Measurements from ENCODE around the gene FGG. TPM values are rescaled to one million over a fixed set of nuclear protein-coding genes. Genes with fewer than 3 reads are reported as not detected.

Gene FGG
- total and polyA plus RNA-seq, 2 of the 13 experiments (the other 11 are each of a cell fraction or from before 2014, with no cell fraction given) = 1,037 to 2,423 TPM

- TF ChIP-seq ZNF749 (CRISPR knock-in tag; IDR thresholded peaks at IDR 0.05; ENCODE audit: borderline replicate concordance) (no peak), ZNF619 (CRISPR knock-in tag; IDR thresholded peaks at IDR 0.05) (no peak), SAP130 (CRISPR knock-in tag; IDR thresholded peaks at IDR 0.05; ENCODE audit: low read depth) (peak; percentile 87), ZNF503 (CRISPR knock-in tag; IDR thresholded peaks at IDR 0.05) (peak; percentile 76), SYNCRIP (IDR thresholded peaks at IDR 0.05; ENCODE audit: insufficient read depth, low read depth, low read length) (no peak), ZNF362 (CRISPR knock-in tag; IDR thresholded peaks at IDR 0.05; ENCODE audit: borderline replicate concordance) (peak; percentile 67; the same call in 1 of the 2 replicates), ZBED4 (CRISPR knock-in tag; IDR thresholded peaks at IDR 0.05; ENCODE audit: borderline replicate concordance) (no peak), KAT8 (CRISPR knock-in tag; IDR thresholded peaks at IDR 0.05) (peak; percentile 74), NR0B2 (CRISPR knock-in tag; IDR thresholded peaks at IDR 0.05) (no peak), SOX13 (IDR thresholded peaks at IDR 0.05) (peak; percentile 62; the same call in 1 of the 2 replicates), SOX13 (CRISPR knock-in tag; conservative IDR thresholded peaks at IDR 0.05 in 1 of 2, IDR thresholded peaks at IDR 0.05 in 1 of 2) (peak in 1 of 2 experiments; percentile 95; a peak in 2 of 4 replicates), LRRFIP1 (CRISPR knock-in tag; conservative IDR thresholded peaks at IDR 0.05) (no peak), ZNF746 (CRISPR knock-in tag; IDR thresholded peaks at IDR 0.05) (peak; percentile 46; the same call in 1 of the 2 replicates), CREB1 (IDR thresholded peaks at IDR 0.05) (no peak), CREB1 (CRISPR knock-in tag; IDR thresholded peaks at IDR 0.05) (peak; percentile 33; the same call in 1 of the 2 replicates), HNF4A (CRISPR knock-in tag; IDR thresholded peaks at IDR 0.05) (peak; percentile 86), PRMT3 (CRISPR knock-in tag; IDR thresholded peaks at IDR 0.05; ENCODE audit: borderline replicate concordance, low read depth) (no peak), RCOR2 (CRISPR knock-in tag; IDR thresholded peaks at IDR 0.05) (peak; percentile 73), TGIF2 (CRISPR knock-in tag; IDR thresholded peaks at IDR 0.05) (0 out of 2 replicates have a peak, but pooled peaks have one; percentile 36), ATF1 (CRISPR knock-in tag; IDR thresholded peaks at IDR 0.05) (0 out of 2 replicates have a peak, but pooled peaks have one; percentile 22), NR2F1 (CRISPR knock-in tag; IDR thresholded peaks at IDR 0.05) (peak; percentile 54 to 81)
Observed at GRCh38 chr4:154595807-154596206, 16.6 kb downstream of the FGG start (continued).

Measured in HepG2 (cell line).